Astrocyte of the cerebellum (primary cell): ENCODE results near the gene PIP5K1B.

Experiments
- DNase-seq: peaks from one replicate; pipeline ENCODE4 v3.0.0-alpha.2; 2011; ENCODE audit warnings: low read depth
- H3K4me3 ChIP-seq: 2 replicates; pipeline ENCODE4 v1.5.1; 2011; ENCODE audit warnings: mild to moderate bottlenecking, low read depth, low read length, moderate library complexity
- in situ Hi-C: cut with HindIII; loops from 2 replicates; pipeline ENCODE4 v1.10.0; 2017; ENCODE audit warnings: low sequenced_read_pairs
- TF ChIP-seq, protein P1 (sequence below): IDR thresholded peaks from 2 replicates; pipeline ENCODE4 v1.5.1; 2012; ENCODE audit warnings: low read length, low read depth, moderate library complexity, mild to moderate bottlenecking; ENCODE audit errors: missing control alignments

The PIP5K1B gene

DNA sequence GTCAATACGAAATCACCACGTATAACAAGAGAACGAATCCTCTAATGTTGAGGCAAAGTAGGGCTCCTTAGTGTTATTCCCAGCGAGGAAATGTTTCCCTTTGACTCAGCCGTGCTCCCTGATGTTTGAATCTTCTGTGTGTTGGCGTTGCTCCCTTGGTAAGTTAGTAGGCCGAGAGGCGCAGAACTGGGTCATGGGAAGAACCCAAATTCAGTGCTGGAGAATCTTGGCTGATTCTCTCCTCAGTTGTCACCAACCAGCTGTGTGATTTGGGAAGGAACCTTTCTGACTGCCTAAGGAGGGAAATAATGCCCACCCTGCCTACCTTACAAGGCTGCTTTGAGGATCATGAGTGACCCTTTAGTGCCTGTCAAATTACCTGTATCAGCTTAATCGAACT is 286.4 kb downstream of the PIP5K1B start:
- no peak for DNase-seq
- TF ChIP-seq, protein P1, sequence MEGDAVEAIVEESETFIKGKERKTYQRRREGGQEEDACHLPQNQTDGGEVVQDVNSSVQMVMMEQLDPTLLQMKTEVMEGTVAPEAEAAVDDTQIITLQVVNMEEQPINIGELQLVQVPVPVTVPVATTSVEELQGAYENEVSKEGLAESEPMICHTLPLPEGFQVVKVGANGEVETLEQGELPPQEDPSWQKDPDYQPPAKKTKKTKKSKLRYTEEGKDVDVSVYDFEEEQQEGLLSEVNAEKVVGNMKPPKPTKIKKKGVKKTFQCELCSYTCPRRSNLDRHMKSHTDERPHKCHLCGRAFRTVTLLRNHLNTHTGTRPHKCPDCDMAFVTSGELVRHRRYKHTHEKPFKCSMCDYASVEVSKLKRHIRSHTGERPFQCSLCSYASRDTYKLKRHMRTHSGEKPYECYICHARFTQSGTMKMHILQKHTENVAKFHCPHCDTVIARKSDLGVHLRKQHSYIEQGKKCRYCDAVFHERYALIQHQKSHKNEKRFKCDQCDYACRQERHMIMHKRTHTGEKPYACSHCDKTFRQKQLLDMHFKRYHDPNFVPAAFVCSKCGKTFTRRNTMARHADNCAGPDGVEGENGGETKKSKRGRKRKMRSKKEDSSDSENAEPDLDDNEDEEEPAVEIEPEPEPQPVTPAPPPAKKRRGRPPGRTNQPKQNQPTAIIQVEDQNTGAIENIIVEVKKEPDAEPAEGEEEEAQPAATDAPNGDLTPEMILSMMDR: no peak
- no peak overlapping the region for H3K4me3 ChIP-seq
- in situ Hi-C loops: loop anchor here (25.0 kb wide), 1 partner anchor 404 kb away; no protein-coding TSS in a partner anchor

DNA sequence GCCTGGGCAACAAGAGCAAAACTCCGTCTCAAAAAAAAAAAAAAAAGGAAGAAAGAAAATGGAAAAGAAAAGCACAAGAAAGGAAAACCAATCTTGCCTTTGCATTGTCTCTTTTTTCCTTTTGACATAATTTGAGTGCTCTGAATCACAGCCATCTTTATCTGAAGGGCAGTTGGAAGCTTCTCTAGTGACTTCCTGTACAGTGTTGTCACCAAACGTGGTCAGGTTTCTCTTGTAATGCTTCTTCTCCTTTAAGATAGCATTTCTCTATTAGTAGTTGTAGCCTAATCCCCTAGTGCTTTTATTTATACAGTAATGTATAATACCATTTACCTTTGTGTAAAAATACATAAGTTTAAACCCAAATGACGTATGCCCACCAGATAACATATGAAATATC is 290.7 kb downstream of the PIP5K1B start:
- H3K4me3 ChIP-seq: no peak overlapping the region
- no peak for DNase-seq
- TF ChIP-seq, protein P1: no peak
- in situ Hi-C loops: loop anchor here (25.0 kb wide), 1 partner anchor 408 kb away; no protein-coding TSS in a partner anchor

DNA sequence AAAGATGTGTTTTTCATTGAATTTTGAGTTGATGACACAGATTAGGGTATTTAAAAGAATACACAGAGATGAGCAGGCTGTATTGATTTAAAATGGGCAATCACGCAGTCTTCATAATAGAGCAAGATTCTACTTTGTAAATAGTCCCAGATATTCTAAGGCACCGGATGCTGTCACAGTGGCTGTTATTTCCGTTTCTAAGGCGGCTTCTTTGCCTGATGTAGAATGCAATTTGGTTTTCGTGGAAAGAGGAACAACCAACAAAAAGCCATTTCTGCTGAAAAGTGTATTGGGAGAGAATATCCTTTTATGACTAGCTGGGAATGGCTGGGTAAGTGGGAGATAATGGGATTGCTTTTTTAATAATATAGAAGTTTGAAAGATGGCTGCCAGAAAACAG is 291.4 kb downstream of the PIP5K1B start:
- DNase-seq: no peak
- TF ChIP-seq, protein P1: no peak
- no peak overlapping the region for H3K4me3 ChIP-seq
- in situ Hi-C loops: loop anchor here (25.0 kb wide), 1 partner anchor 409 kb away; no protein-coding TSS in a partner anchor

DNA sequence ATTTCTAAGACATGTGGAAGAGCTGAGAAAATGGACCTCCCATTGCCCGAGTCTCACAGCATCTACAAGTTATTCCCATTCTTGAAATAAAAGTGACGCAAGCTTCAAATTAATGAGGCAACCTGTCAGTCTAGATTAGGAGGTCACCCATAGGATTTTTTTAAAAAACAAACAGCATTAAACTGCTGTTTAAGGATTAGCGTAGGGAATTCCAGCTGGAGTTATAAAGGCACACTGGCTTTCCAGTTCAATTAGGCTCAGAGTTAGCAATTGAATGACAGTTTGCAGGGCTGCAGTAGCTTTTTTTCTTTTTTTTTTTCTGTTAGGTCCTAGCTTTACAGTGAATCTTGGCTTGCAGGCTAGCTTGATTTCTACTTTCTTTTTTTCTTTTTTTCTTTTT is 292.6 kb downstream of the PIP5K1B start:
- TF ChIP-seq, protein P1: no peak
- DNase-seq: no peak
- in situ Hi-C loops: loop anchor here (25.0 kb wide), 1 partner anchor 410 kb away; no protein-coding TSS in a partner anchor
- H3K4me3 ChIP-seq: no peak overlapping the region

DNA sequence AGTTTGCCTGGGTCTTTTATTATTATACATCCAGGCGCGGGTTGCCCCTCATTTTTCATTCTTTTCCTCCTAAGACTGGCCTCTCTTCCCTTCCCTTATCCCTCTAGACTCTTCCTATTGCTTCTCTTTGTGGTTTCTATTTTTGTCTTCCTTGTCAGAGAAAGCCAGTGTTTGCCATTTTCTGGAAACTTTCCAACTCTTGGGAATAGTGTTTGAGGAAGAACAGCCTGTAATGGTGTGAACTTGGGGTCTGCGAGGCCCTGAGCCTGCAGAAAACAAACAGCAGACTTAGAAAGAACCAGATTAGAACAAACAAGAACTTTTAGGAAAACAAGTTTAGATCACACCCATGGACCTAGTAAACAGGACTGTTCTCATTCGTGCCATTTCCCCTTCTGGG is 293.3 kb downstream of the PIP5K1B start:
- in situ Hi-C loops: loop anchor here (25.0 kb wide), 1 partner anchor 411 kb away; no protein-coding TSS in a partner anchor
- TF ChIP-seq, protein P1: no peak
- H3K4me3 ChIP-seq: no peak overlapping the region
- DNase-seq: no peak

DNA sequence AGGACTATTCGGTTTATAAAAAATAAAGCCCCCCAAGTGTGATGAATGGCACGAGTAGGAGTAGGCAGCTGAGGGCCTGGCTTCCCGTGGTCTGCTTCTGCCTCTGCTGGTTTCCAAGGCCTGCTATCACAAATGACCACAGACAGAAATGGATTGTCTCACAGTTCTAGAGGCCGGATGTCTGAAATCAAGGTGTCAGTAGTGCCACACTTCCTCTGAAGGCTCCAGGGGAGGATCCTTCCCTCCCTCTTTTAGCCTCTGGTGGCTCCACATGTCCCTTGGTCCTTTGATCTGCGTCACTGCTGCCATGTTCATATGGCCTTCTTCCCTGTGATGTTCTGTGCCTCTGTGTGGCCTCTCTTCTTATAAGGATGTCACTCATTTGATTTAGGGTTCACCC is 293.8 kb downstream of the PIP5K1B start:
- no peak for DNase-seq
- TF ChIP-seq, protein P1: no peak
- in situ Hi-C loops: loop anchor here (25.0 kb wide), 1 partner anchor 412 kb away; no protein-coding TSS in a partner anchor
- no peak overlapping the region for H3K4me3 ChIP-seq
